Measurements from ENCODE around the gene SBNO2. TPM values are rescaled to one million over a fixed set of nuclear protein-coding genes. Genes with fewer than 3 reads are reported as not detected.
"Not testable (repeated sequence)": the region's sequence is repeated elsewhere in the genome, so short reads cannot be mapped to it uniquely, and the experiment has no call there.

The SBNO2 gene
- total RNA-seq, 2 donors from 2014 or later = 55.4 to 182 TPM

DNA sequence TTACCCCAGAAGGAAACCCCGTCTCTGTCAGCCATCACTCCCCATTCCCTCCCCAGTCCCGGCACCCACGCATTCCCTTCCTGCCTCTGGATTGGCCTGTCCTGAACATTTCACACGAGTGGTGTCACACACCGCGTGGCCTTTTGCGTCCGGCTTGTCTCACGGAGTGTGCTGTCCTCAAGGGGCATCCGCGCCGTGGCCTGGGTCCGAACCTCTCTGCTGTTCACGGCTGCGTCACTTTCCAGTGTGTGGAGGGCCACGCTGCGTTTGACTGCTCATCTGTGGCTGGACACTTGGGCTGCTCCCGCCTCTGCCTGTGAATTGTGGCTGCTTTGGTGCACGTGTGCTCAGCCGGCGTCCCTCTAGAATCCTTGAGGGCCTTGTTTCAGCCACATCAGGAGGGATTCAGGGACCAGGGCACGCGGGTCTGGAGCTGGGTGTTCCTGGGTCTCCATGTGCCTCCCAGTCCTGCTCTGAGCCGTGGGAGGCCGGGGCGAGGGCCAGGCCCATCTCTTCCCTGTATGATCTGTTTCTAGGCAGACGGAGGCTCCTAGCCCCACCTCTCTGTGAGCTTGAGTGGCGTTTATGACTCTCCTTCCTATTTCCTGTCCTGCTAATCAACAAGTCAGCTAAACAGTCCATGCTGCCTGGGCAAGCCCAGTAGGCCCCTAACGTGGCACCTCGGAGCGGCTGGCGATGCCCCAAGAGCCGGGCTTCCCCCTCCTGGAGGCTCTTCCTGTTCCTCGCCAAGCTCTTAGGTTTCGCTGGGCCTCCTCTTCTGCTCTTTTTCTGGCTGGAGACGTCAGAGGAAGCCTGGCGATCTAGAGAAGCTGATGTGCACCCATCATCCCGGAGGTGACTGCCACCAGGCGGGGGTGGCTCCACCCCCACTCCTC, 39.6 kb upstream of the SBNO2 start:
- no peak for DNase-seq (ENCODE audit: low spot score)
- Histone ChIP-seq H3K27me3 (replicated peaks; ENCODE audit: insufficient read depth) (no peaks in the 10 kb centered on the region), H3K4me3 (peak overlapping the region; percentile 56), H3K4me1 (ENCODE audit: control insufficient read depth in 1 of 2, low read depth in 2 of 2) (peaks cover 59 to 72% of the 10 kb centered on the region in 2 donors), H3K27ac (peak overlapping the region; percentile 96 to 97), H3K9me3 (no peaks in the 10 kb centered on the region), H3K36me3 (no peaks in the 10 kb centered on the region)
- TF ChIP-seq, protein P1, sequence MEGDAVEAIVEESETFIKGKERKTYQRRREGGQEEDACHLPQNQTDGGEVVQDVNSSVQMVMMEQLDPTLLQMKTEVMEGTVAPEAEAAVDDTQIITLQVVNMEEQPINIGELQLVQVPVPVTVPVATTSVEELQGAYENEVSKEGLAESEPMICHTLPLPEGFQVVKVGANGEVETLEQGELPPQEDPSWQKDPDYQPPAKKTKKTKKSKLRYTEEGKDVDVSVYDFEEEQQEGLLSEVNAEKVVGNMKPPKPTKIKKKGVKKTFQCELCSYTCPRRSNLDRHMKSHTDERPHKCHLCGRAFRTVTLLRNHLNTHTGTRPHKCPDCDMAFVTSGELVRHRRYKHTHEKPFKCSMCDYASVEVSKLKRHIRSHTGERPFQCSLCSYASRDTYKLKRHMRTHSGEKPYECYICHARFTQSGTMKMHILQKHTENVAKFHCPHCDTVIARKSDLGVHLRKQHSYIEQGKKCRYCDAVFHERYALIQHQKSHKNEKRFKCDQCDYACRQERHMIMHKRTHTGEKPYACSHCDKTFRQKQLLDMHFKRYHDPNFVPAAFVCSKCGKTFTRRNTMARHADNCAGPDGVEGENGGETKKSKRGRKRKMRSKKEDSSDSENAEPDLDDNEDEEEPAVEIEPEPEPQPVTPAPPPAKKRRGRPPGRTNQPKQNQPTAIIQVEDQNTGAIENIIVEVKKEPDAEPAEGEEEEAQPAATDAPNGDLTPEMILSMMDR (IDR thresholded peaks at IDR 0.05) = no peak
- peak; percentile 17 for ATAC-seq (ENCODE audit: insufficient number of reproducible peaks, low FRiP score, low read depth)

DNA sequence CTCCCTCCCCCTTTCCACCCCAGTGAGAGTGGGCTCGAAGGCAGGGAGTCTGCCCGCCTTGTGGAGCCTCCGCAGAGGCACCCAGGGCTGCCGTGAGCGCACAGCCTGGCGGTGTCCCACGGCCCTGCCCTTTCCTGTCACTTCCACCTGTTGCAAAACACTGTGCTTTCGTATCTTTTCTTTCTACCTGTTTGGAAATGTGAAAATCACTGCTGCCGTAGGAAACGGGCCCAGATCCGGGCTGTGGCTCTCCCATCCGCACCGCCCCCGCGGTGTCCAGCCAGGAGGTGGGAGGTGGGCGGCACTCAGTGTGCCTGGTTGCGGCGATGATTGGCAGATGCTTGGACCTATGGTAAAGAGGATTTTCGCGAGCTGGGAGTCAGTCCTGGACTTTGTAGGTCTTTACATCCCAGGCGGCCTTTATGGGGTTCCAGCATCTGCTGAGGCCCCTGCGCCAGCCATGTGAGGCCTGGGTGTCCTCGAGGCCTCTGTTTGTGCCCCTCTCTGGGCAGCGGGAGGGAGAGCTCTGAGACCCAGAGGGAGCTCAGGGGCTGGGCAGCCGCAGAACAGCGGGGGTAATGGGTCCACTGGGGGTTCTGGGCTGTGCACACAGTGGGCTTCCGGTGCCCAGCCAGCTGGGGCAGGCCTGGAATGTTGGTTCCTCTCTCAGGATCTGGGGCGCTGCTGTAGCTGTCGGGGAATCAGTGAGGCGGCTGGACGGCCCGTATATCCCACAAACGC, 37.6 kb upstream of the SBNO2 start:
- TF ChIP-seq, protein P1 (IDR thresholded peaks at IDR 0.05) = no peak
- H3K27ac ChIP-seq = peak overlapping the region in 1 of 2 donors; percentile 37
- ATAC-seq (ENCODE audit: insufficient number of reproducible peaks, low FRiP score, low read depth) (no peak), DNase-seq (ENCODE audit: low spot score) (no peak)
- H3K27me3 ChIP-seq (replicated peaks; ENCODE audit: insufficient read depth) = no peaks in the 10 kb centered on the region
- H3K9me3 ChIP-seq = no peaks in the 10 kb centered on the region
- no peak overlapping the region for H3K4me3 ChIP-seq
- H3K36me3 ChIP-seq = no peaks in the 10 kb centered on the region
- H3K4me1 ChIP-seq (ENCODE audit: control insufficient read depth in 1 of 2, low read depth in 2 of 2) = peaks cover 55 to 68% of the 10 kb centered on the region in 2 donors

DNA sequence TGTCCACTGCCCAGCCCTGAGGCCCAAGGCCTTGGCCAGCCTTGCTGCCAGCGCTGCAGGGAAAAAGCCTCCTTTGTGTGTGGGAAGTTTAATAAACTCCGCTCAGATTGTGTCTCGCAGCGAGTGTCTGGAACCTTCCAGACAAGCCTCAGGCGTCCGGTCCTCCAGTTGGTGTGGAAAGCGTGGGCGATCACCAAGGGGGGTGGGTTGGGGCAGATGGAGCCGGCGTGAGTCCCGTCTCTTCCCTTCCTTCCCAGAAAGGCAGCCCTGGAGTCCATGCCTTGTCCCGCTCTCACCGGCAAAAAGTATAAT, 36.1 kb upstream of the SBNO2 start:
- no peaks in the 10 kb centered on the region for H3K9me3 ChIP-seq
- no peak overlapping the region for H3K4me3 ChIP-seq
- ATAC-seq (ENCODE audit: insufficient number of reproducible peaks, low FRiP score, low read depth) (no peak), DNase-seq (ENCODE audit: low spot score) (no peak)
- H3K36me3 ChIP-seq = no peaks in the 10 kb centered on the region
- H3K27me3 ChIP-seq (replicated peaks; ENCODE audit: insufficient read depth) = no peaks in the 10 kb centered on the region
- TF ChIP-seq, protein P1 (IDR thresholded peaks at IDR 0.05) = no peak
- H3K4me1 ChIP-seq (ENCODE audit: control insufficient read depth in 1 of 2, low read depth in 2 of 2) = peaks cover 41 to 55% of the 10 kb centered on the region in 2 donors
- peak overlapping the region in 1 of 2 donors; percentile 9 for H3K27ac ChIP-seq

DNA sequence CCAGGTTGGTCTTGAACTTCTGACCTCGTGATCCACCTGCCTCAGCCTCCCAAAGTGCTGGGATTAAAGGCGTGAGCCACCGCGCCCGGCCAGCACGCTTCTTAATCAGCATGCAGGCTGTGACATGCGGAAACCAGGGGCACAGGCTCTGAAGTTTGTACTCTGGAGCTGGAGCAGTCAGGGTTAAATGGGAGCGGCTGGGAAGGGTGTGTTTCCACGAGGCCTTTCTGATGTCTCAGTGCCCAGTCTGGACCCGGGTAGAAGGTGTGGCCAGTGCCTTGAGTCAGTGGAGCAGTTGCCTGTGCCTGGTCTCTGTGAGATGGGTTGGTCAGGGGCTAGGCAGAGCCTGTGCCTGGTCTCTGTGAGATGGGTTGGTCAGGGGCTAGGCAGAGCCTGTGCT, 34.8 kb upstream of the SBNO2 start:
- not testable (repeated sequence) for DNase-seq (ENCODE audit: low spot score); H3K36me3 ChIP-seq; ATAC-seq (ENCODE audit: insufficient number of reproducible peaks, low FRiP score, low read depth); H3K9me3 ChIP-seq; H3K27me3 ChIP-seq (replicated peaks; ENCODE audit: insufficient read depth)
- Histone ChIP-seq H3K4me3 (peak overlapping the region; percentile 28), H3K27ac (peak overlapping the region in 1 of 2 donors; percentile 15), H3K4me1 (ENCODE audit: control insufficient read depth in 1 of 2, low read depth in 2 of 2) (peaks cover 31 to 45% of the 10 kb centered on the region in 2 donors)

DNA sequence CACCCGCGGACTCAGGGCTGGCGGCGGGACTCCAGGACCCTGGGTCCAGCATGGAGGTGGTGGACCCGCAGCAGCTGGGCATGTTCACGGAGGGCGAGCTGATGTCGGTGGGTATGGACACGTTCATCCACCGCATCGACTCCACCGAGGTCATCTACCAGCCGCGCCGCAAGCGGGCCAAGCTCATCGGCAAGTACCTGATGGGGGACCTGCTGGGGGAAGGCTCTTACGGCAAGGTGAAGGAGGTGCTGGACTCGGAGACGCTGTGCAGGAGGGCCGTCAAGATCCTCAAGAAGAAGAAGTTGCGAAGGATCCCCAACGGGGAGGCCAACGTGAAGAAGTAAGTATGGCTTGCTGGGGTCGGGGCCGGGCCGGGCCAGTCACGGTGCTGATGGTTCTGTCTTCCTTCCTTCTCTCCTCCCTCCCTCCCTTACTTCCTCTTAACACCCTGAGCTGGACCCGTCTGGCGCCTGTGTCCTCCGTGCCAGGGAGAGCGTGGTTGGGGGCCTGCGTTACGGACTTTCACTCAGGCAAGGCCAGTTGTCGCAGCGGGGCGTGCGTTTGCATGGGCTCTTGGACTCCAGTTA, 32.9 kb upstream of the SBNO2 start:
- Histone ChIP-seq H3K27ac (peak overlapping the region; percentile 85 to 90), H3K9me3 (no peaks in the 10 kb centered on the region), H3K4me1 (ENCODE audit: control insufficient read depth in 1 of 2, low read depth in 2 of 2) (peaks cover 24 to 37% of the 10 kb centered on the region in 2 donors), H3K36me3 (no peaks in the 10 kb centered on the region), H3K4me3 (peak overlapping the region; percentile 86), H3K27me3 (replicated peaks; ENCODE audit: insufficient read depth) (no peaks in the 10 kb centered on the region)
- DNase-seq (ENCODE audit: low spot score) (no peak), ATAC-seq (ENCODE audit: insufficient number of reproducible peaks, low FRiP score, low read depth) (peak; percentile 2)
- TF ChIP-seq, protein P1 (IDR thresholded peaks at IDR 0.05) = no peak
